ENCODE results near the gene SLC16A7.
A peak's percentile ranks its signal among the peaks of the same experiment; 100 is the strongest.
"Not testable (repeated sequence)": the region's sequence is repeated elsewhere in the genome, so short reads cannot be mapped to it uniquely, and the experiment has no call there.

Gene SLC16A7, protein sequence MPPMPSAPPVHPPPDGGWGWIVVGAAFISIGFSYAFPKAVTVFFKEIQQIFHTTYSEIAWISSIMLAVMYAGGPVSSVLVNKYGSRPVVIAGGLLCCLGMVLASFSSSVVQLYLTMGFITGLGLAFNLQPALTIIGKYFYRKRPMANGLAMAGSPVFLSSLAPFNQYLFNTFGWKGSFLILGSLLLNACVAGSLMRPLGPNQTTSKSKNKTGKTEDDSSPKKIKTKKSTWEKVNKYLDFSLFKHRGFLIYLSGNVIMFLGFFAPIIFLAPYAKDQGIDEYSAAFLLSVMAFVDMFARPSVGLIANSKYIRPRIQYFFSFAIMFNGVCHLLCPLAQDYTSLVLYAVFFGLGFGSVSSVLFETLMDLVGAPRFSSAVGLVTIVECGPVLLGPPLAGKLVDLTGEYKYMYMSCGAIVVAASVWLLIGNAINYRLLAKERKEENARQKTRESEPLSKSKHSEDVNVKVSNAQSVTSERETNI

DNA sequence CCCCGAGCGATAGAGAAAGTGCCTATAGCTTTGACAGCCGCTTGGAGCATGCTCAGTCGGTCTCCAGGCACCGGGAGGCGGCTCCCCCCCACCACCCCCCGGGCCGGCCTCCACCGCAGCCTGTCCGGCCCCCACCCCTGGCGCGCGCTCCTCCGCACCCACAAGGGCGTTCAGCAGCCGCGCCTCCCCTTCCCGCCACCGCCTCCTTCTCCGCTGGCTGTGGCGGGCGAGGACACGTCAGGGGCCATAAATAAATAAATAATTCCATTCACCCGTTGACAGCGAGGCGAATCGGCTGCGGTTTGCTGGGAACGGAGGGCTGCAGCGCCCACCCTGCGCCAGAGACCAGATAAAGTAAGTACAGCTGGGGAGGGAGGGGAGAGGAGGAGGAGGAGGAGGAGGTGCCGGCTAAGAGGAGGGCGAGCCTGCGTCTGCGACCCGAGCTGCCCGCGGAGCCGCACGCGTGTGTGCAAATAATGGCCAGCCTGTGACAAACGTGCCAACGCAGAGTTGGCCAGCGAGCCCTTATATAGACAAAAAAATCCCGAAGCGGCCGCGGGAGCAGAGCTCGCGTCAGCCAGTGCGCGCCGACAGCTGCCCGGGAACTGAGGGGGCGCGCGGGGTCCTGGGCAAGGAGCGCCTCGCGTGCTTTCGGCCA lies at the start of gene SLC16A7:
Gene SLC16A7, plus strand, starts transcription at position 147 of the 658 bp plus-strand sequence. CDS start 108,773 bp downstream, outside the sequence.
- DNase-seq: peak; percentile 95

DNA sequence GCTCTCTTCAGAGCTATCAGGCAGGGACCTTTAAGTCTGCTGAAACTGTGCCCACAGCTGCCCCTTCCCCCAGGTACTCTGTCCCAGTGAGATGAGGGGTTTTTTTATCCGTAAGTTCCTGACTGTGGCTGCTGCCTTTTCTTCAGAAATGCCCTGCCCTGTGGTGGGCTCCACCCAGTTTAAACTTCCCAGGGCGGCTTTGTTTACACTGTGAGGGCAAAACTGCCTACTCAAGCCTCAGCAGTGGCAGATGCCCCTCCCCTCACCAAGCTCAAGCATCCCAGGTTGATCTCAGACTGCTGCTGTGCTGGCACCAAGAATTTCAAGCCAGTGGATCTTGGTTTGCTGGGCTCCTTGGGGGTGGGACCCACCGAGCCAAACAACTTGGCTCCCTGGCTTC lies 46.9 kb upstream of the SLC16A7 start:
- no peak for DNase-seq

DNA sequence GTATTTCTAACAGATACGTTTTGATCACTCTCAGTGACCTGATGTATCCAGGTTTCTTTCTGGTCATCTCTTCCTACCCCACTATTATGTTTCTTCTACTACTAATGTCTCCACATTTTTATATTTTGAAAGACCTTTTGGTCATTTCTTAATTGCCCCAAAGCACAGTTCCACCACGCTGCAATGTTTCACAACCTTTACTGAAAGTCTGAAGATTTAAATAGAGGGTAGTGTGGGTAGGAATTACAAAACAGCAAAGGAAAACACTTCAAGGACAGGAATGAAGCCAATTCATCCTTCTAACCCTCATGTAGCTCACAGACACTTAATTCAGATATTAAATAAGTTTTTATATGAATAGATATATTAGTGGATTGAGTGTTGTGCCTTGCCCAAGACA lies 36.1 kb upstream of the SLC16A7 start:
- DNase-seq: no peak

DNA sequence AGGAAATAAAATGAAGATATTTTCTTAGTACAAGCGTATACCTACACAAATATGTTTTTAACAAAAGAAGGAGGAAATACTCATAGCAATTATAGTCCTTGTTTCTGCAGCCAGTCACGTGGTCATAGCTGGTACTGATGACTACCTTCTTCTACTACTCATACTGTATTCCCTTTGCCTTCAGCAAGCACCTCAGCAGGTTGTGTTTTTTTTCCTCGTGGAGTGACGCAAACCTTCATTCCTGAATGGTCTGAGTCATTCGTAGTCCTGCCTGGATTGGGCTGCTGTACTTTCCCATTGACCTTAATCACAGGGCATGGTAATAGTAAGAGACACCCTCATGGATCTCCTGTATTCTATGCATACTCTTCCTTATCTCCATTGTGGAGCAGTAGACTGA lies 25.7 kb upstream of the SLC16A7 start:
- DNase-seq: no peak

DNA sequence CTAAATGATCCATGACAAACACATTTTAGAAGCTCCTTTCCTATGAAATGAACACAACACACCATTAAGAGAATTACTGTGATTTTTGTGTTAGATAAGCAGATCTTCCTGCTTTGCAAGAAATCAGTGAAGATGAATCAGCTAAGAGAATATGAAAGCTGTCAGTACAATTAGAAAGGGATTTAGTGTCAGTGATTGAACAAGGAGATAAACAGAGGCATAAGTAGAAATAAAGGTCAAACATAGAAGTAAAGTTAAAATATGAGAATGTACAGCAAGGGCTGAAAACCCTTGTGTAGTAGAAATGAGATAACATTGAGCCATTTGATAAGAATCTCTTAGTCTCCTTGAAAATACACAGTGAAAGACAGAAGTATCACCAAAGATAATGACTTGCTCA lies 21.4 kb upstream of the SLC16A7 start:
- no peak for DNase-seq

DNA sequence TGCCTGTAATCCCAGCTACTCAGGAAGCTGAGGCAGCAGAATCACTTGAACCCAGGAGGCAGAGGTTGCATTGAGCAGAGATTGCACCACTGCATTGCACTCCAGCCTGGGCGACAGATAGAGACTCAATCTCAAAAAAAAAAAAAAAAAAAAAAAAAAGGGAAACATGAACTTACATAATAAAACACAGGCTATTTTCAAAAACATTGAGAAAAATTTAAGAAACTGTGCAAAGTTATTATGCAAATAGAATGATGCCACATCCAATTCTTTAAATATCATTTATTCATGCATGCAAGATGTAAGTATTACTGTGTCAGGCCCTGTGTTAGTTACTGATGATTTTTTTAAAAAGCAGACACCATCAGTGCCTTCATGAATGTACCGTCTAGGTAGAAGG lies 20.0 kb upstream of the SLC16A7 start:
- no peak for DNase-seq

DNA sequence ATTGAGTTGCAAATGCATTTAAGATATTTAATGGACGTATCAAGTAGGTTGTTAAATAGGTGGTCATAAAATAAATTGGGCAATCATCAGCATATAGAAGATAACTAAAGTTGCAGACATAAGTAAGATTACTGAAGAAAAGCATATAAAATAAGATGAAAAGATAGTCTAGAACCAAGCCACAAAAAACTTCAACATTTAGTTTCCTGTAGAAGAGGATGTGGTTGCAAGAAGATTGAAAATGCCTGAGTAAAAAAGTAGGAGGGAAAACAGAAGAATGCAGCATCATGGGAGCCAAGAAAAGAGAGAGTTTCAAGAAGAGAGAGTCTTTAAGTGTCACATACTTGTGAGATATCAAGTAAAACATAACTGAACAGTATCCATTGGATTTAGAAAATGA lies 17.6 kb upstream of the SLC16A7 start:
- no peak for DNase-seq

DNA sequence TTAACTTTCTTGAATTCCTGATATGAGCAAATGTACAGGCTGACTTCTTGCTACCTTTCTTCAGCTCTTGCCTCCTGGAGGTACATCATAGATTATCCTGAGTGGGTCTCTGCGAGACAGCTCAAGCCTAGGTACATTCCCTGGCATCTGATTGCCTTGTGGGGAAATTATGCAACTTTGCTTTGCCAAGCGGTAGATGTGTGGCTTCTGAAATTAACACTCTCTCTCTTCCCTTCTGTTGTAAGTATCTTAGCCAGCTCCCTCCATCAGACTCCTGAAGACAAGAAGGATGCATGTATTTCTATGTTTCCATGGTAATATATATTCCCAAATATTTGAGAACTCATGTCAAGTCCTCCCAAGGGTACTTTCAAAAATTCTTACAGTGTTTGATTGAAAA lies 16.2 kb upstream of the SLC16A7 start:
- no peak for DNase-seq

DNA sequence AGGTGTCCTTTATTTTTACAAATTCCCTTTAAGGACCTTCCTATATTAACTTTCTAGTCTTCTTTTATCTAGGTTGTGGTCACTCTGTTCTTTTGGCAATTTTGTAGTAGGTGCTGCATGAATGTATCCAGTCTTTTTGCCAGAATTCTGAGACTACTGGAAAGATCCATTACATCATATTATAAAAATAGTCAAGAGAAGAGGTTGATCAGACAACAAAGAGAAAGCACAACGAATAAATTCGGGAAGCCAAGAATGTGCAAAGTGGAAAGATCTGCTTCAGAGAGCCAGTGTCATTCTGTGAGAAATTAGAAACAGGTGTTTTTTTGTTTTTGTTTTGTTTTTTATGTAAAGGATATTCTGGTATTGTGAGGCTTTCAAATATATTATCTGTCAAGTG lies 15.8 kb upstream of the SLC16A7 start:
- DNase-seq: no peak

DNA sequence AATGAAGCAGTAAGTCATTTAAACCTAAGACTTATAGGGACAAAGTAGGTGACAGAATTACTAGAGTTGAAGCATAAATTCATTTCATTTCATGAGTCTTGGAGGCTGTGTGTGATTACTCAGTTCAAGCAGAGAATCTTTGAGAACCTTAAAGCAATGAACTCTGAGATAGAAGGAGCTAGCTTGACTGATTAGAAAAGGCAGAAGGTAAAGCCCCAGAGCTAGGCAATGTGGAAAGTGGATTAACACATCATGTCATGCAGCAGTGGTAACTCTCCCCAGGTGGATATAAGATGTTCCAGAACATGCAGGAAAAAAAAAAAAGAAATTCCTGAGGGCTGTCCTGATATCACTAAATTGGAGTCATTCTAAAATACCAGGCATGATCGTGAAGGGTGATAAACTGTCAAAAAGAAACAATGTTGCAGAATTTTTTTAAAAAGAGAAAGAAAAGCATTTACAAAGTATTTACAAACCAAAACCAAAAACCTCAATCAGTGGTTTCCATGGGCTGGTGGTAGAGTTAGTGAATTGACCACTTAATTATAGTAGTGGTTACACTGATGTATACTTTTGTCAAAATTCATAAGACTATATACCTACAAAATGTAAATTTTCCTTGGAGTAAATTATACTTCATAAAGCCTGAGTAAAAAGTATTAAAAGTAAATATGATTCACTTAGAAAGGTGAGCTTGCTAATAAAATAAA lies 12.7 kb upstream of the SLC16A7 start:
- no peak for DNase-seq

DNA sequence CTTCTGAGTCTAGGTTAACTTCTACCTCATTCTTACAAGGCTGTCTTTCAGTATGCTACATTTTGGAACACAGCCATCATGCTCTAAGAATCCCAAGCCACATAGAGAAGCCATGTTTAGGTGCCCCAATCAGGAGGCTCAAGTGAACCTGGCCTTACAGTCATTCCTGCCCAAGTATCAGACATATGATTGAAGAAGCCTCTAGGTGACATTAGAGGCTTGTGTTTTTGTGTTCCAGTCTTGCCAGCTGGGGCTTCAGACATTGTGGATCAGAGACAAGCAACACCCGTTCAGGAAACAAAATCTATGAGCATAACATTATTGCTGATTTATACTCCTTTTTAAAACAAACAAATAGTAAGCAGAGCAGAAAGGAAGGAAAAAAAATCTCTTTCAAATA lies 8.1 kb upstream of the SLC16A7 start:
- no peak for DNase-seq

DNA sequence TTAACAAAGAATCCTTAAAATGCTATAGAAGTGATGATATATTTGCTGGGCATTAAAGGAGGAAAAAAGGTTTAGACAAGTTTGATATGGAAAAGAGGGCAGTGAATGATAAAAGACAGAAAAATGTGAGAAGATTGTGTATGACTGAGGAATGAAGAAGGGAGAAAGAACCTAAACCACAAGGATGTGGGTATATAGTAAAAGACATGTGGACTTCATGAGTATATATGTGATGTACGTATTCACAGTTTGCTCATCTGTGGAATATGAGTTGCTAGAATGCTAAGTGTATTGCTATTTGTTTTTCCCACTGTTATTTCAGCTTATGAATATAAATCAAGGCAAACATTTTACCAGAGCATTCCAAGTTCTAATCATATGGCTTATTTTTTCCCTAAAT lies 2.1 kb upstream of the SLC16A7 start:
- DNase-seq: no peak

DNA sequence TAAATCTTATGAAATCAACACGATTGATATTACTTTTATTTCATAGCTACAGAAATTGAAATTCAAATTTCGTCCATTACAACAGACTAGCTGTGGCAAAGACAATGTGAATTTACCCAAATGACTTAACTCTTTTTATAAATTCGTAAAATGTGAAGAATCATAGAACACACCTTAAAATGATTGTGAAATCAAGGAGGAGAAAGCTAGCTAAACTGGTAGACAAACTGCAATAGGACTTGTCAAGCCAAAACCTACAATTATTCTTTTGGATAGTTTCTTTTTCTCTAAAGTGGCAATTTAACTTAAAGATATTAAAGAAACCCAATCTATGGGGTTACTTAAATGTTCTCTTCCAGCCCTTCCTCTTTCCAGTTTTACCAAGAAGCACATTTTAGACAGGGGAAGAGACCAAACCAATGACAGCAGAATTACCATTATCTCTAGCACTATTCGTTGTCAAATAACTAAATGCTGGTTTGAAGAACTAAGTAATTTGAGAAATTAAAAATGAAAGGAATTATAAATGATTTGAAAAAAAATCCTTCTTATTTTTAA lies 807 bp upstream of the SLC16A7 start:
- no peak for DNase-seq

DNA sequence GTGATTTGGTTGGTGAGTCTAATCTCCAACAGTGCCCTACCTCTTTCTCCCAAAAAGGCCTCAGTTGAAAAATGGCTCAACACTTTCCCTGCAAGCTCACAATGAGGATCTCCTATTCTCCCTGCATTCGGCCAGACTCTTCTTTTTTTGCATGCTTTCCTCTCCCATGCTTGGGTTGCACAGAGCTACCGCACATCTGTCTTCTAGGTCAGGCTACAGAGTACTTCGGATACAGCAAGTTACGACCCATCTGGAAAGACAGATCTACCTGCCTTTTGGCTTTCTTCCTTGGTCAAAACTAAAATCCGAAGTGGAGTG lies 305 bp upstream of the SLC16A7 start:
- no peak for DNase-seq

DNA sequence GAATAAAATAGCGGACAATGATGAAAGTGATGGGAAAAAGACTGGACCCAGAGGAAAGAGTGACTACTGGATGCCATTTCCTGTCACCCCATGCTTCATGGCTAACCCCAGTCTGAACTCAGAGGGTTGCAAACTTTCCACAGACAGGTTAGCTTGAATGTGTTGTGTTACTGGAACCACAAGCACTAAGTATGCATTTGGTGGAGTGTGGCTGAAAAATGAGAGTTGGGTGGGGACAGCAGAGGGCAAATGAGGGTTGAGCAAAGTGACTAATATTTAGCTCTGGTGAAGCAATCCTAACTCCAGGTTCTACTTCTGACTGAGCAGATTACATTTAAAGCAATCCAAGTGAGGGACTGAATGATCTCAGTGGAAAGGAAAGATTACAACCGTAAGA lies 1.6 kb downstream of the SLC16A7 start:
- no peak for DNase-seq

DNA sequence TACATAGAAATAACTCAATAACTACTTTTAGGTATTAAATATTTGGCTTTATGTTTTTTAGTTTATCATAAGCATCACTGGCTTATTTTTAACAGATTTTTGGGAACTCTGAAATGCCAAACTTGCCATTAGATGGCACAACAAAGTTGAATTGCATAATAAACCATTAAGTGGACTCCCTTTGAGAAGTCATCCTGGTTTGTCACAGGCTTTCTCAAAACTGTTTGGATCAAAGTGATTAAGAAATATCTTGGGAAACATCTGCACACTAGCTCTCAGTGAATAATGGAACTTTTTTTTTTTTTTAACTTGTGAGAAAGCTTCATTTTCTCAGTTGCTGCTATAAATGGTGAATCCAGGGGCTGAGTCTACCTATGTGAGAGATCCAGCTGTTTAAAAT lies 4.3 kb downstream of the SLC16A7 start:
- DNase-seq: no peak

DNA sequence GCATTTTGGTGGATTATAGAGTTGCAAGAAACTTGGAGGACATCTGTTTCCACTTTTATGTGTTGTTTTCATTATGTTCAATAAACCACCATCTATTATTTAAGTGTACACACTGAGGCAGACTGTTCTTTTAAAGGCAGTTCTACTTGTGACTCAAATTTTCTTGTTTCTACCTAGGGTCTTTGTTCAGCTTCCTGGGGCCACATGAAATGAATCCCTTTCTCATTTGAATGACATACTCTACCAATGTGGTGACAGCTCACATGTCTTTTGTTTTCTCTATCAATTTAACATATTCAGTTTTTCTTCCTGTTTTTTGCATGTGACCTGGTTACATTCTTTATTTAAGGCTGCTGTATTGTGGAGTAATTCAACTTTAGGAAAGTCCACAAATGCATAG lies 7.9 kb downstream of the SLC16A7 start:
- no peak for DNase-seq

DNA sequence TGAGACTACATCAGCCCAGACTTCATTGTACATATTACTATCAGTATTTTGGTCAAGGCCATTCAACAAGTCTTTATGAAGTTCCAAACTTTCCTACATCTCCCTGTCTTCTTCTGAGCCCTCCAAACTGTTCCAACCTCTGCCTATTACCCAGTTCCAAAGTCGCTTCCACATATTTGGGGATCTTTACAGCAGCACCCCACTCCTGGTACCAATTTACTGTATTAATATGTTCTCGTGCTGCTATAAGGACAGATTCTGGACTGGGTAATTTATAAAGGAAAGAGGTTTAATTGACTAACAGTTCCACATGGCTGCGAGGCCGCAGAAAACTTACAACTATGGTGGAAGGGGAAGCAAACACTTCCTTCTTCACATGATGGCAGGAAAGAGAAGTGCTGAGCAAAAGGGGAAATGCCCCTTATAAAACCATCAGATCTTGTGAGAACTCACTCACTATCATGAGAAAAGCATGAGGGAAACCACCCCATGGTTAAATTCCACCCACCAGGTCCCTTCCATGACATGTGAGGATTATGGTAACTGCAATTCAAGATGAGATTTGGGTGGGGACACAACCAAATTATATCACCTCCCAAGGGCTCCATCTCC lies 17.1 kb downstream of the SLC16A7 start:
- DNase-seq: not testable (repeated sequence)

DNA sequence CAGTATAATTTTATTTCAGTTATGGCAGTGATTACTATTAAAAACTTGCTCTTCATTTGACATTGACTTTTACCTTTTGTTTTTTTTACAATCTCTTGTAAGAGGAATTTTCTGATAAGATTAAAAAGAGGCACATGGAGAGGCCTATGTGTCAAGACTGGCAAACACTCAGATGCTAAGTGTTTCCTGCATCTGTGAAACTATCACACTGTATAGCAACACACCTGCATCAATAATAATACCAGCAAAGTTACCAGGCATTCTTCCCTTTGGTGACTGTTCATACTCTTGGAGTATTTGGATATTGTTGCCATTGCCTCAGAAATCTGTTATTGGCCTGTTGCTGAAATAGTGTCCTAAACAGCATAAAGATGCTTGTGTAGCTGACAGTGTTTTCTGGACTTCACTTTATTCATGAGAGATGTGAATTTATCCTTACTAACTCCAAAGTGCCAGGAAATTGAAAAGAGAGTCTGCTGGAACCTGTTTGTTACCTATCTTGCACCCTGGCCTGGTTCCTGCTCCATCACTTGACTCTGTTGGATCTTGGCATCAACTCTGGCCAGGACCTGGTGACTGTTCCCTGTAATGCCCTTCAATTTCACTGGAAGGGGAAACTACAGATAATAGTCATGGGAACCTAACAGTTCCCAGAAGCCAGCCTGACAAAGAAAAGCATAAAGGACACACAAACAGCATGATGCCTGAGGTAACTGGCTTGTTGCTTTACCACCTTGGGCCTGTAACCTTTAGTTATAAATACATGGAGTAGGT lies 19.8 kb downstream of the SLC16A7 start:
- no peak for DNase-seq

DNA sequence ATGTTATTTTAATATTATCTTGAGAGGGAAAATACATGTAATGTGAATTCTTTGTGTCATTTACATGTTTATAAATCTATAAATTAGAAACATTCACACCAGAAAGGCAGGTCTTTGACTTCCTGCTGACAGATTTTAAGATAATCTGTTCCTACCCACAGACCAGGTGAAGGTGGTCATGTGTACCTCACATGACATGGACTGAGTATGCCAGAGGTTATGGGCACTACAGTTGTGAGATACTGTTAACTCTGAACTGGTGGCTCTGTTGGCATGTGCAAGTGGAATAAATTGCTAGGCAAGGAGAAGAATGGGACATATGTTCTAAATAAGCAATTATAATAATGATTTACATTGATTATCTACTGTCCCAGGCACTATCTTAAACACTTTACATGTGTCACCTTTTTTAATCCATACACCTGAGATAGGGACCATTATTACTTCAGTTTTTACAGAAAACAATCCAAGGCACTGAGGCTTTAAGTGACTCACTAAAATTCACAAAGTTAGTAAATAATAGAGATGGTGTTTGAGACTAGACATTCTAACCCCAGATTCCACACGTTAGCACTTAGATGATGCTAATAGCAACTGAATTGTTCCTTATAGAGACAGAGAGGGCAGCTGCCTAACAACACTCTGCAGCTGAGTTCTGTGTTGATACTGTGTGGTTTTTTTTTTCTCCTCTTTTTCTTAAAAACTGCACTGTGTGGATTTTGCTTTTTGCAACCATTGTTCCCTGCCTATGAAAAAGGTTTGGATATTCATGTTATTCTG lies 23.8 kb downstream of the SLC16A7 start:
- DNase-seq: no peak

DNA sequence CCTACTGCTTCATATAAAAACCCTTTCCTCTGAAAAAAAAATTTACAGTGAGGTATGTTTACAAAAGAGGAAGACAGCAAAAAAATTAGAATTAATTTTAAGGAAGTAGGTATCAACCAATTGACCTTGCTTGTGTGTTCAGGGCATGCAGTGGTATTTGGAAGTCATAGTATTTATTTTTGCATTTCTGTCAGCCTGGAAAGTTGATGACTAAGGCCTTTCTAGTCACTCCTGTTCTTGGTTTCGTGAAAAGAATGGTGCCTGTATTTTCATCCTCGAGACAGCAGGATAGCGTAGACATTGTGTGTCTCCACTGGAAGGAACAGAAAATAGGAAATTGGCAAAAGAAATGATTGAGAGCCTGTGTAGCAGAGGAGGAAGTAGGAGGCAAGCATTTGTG lies 24.5 kb downstream of the SLC16A7 start:
- no peak for DNase-seq
